ENCODE results near the gene CADPS2. TPM values are rescaled to one million over a fixed set of nuclear protein-coding genes. Genes with fewer than 3 reads are reported as not detected.

Gene CADPS2
- total RNA-seq, 2 experiments from 2014 or later, result not detected

GRCh38 chr7:122850528-122850927 is 35.7 kb downstream of the CADPS2 start:
- Histone ChIP-seq H3K4me2 (ENCODE audit: low read length) (no peak overlapping the region), H3K36me3 (ENCODE audit: insufficient read depth, low read length) (no peaks in the 10 kb centered on the region), H3K79me2 (ENCODE audit: insufficient read depth, low read depth, low read length) (no peaks in the 10 kb centered on the region), H3K27ac (ENCODE audit: low read depth, low read length, poor library complexity, severe bottlenecking) (no peak overlapping the region), H2AFZ (ENCODE audit: low read length) (no peak overlapping the region), H4K20me1 (ENCODE audit: insufficient read depth, low read length) (no peaks in the 10 kb centered on the region), H3K9me2 (ENCODE audit: insufficient read depth, low read length) (no peaks in the 10 kb centered on the region), H3K4me1 (ENCODE audit: insufficient read depth, low read length, poor library complexity, severe bottlenecking) (no peaks in the 10 kb centered on the region), H3K4me3 (ENCODE audit: low read depth, low read length, poor library complexity, severe bottlenecking) (no peak overlapping the region), H3K9me3 (ENCODE audit: low read length) (no peaks in the 10 kb centered on the region)
- BruUV-seq (replicated peaks), result no TSS peak
- DNase-seq (ENCODE audit: low spot score), result no peak
- ChIA-PET POLR2A (interaction anchor here (0.6 kb wide), 1 partner anchor 9 kb away, joined by 3 read pairs; no protein-coding TSS in a partner anchor), CTCF (ENCODE audit: unreplicated experiment) (no interaction called here)
- TF ChIP-seq CTCF (conservative IDR thresholded peaks at IDR 0.05; ENCODE audit: low read length) (no peak), EZH2phosphoT487 (IDR thresholded peaks at IDR 0.05; ENCODE audit: borderline replicate concordance, low read depth, low read length) (no peak)
- intact Hi-C loops (cut with micrococcal nuclease; ENCODE audit: unreplicated experiment), result no loop called here

GRCh38 chr7:122849957-122850328 is 36.3 kb downstream of the CADPS2 start:
- Histone ChIP-seq H3K36me3 (ENCODE audit: insufficient read depth, low read length) (no peaks in the 10 kb centered on the region), H4K20me1 (ENCODE audit: insufficient read depth, low read length) (no peaks in the 10 kb centered on the region), H3K9me3 (ENCODE audit: low read length) (no peaks in the 10 kb centered on the region), H3K27ac (ENCODE audit: low read depth, low read length, poor library complexity, severe bottlenecking) (no peak overlapping the region), H2AFZ (ENCODE audit: low read length) (no peak overlapping the region), H3K4me1 (ENCODE audit: insufficient read depth, low read length, poor library complexity, severe bottlenecking) (no peaks in the 10 kb centered on the region), H3K79me2 (ENCODE audit: insufficient read depth, low read depth, low read length) (no peaks in the 10 kb centered on the region), H3K9me2 (ENCODE audit: insufficient read depth, low read length) (no peaks in the 10 kb centered on the region), H3K4me2 (ENCODE audit: low read length) (no peak overlapping the region), H3K4me3 (ENCODE audit: low read depth, low read length, poor library complexity, severe bottlenecking) (no peak overlapping the region)
- CTCF ChIA-PET (ENCODE audit: unreplicated experiment), result no interaction called here
- BruUV-seq (replicated peaks), result no TSS peak
- POLR2A ChIA-PET, result interaction anchor here (0.6 to 1.0 kb wide), 2 partner anchors 9 to 15 kb away, joined by 3 read pairs; no protein-coding TSS in a partner anchor
- TF ChIP-seq EZH2phosphoT487 (IDR thresholded peaks at IDR 0.05; ENCODE audit: borderline replicate concordance, low read depth, low read length) (no peak), CTCF (conservative IDR thresholded peaks at IDR 0.05; ENCODE audit: low read length) (no peak)
- intact Hi-C loops (cut with micrococcal nuclease; ENCODE audit: unreplicated experiment), result no loop called here
- DNase-seq (ENCODE audit: low spot score), result no peak

GRCh38 chr7:122849322-122849956 is 36.8 kb downstream of the CADPS2 start:
- Histone ChIP-seq H3K4me3 (ENCODE audit: low read depth, low read length, poor library complexity, severe bottlenecking) (no peak overlapping the region), H3K27ac (ENCODE audit: low read depth, low read length, poor library complexity, severe bottlenecking) (no peak overlapping the region), H3K36me3 (ENCODE audit: insufficient read depth, low read length) (no peaks in the 10 kb centered on the region), H3K4me1 (ENCODE audit: insufficient read depth, low read length, poor library complexity, severe bottlenecking) (no peaks in the 10 kb centered on the region), H3K79me2 (ENCODE audit: insufficient read depth, low read depth, low read length) (no peaks in the 10 kb centered on the region), H3K9me3 (ENCODE audit: low read length) (no peaks in the 10 kb centered on the region), H3K4me2 (ENCODE audit: low read length) (no peak overlapping the region), H3K9me2 (ENCODE audit: insufficient read depth, low read length) (no peaks in the 10 kb centered on the region), H4K20me1 (ENCODE audit: insufficient read depth, low read length) (no peaks in the 10 kb centered on the region), H2AFZ (ENCODE audit: low read length) (no peak overlapping the region)
- ChIA-PET CTCF (ENCODE audit: unreplicated experiment) (no interaction called here), POLR2A (interaction anchor here (1.0 kb wide), 1 partner anchor 15 kb away, joined by 3 read pairs; no protein-coding TSS in a partner anchor)
- no TSS peak for BruUV-seq (replicated peaks)
- no peak for TF ChIP-seq CTCF (conservative IDR thresholded peaks at IDR 0.05; ENCODE audit: low read length)
- no peak for TF ChIP-seq EZH2phosphoT487 (IDR thresholded peaks at IDR 0.05; ENCODE audit: borderline replicate concordance, low read depth, low read length)
- no peak for DNase-seq (ENCODE audit: low spot score)
- intact Hi-C loops (cut with micrococcal nuclease; ENCODE audit: unreplicated experiment), result no loop called here
